HUES6 (cell line): ENCODE data around the gene CACNA1F.

Source experiments
- H3K27ac ChIP-seq: 2 replicates; pipeline ENCODE4 v1.7.0; 2013; ENCODE audit warnings: low read depth, mild to moderate bottlenecking, low read length, inconsistent platforms
- H3K27me3 ChIP-seq: 2 replicates; pipeline ENCODE4 v1.6.1; 2013; ENCODE audit warnings: low read length; ENCODE audit not compliant: control insufficient read depth, insufficient read depth
- H3K36me3 ChIP-seq: 2 replicates; pipeline ENCODE4 v1.6.1; 2013; ENCODE audit warnings: low read length; ENCODE audit not compliant: control insufficient read depth, insufficient read depth
- H3K4me1 ChIP-seq: 2 replicates; pipeline ENCODE4 v1.6.1; 2013; ENCODE audit warnings: low read length; ENCODE audit not compliant: control insufficient read depth, insufficient read depth
- H3K4me3 ChIP-seq: 2 replicates; pipeline ENCODE4 v1.5.1; 2013; ENCODE audit warnings: low read depth, low read length
- H3K9ac ChIP-seq: one replicate; pipeline ENCODE4 v1.6.1; 2013; ENCODE audit warnings: mild to moderate bottlenecking, low read length
- H3K9me3 ChIP-seq: 2 replicates; pipeline ENCODE4 v1.6.1; 2013; ENCODE audit warnings: low read depth, low read length; ENCODE audit not compliant: control insufficient read depth, insufficient read depth

CACNA1F gene

GRCh38 chrX:49188468-49189076 lies 44.6 kb downstream of the CACNA1F start:
- Histone ChIP-seq H3K9ac (no peak overlapping the region), H3K9me3 (peaks cover 13% of the 10 kb centered on the region; the same call in 1 of the 2 replicates), H3K27ac (no peak overlapping the region), H3K36me3 (peaks cover under 1% of the 10 kb centered on the region; the same call in 1 of the 2 replicates), H3K27me3 (no peaks in the 10 kb centered on the region), H3K4me1 (peaks cover 14% of the 10 kb centered on the region; the same call in 1 of the 2 replicates), H3K4me3 (no peak overlapping the region)

- Histone ChIP-seq H3K27me3 (no peaks in the 10 kb centered on the region), H3K27ac (no peak overlapping the region), H3K4me3 (peak overlapping the region; percentile 78), H3K4me1 (peaks cover 11% of the 10 kb centered on the region; the same call in 1 of the 2 replicates), H3K9ac (no peak overlapping the region), H3K36me3 (peaks cover 8% of the 10 kb centered on the region), H3K9me3 (peaks cover 7% of the 10 kb centered on the region; the same call in 1 of the 2 replicates)
These were observed 45.6 kb downstream of the CACNA1F start for GRCh38 chrX:49187526-49187925.

GRCh38 chrX:49187028-49187394 lies 46.1 kb downstream of the CACNA1F start:
- Histone ChIP-seq H3K4me3 (peak overlapping the region; percentile 78), H3K4me1 (peaks cover 11% of the 10 kb centered on the region; the same call in 1 of the 2 replicates), H3K9me3 (peaks cover 11% of the 10 kb centered on the region; the same call in 1 of the 2 replicates), H3K27ac (no peak overlapping the region), H3K36me3 (peaks cover 13% of the 10 kb centered on the region), H3K9ac (no peak overlapping the region), H3K27me3 (no peaks in the 10 kb centered on the region)

- Histone ChIP-seq H3K9ac (peak within 1 kb of the TSS; percentile 28), H3K27ac (no peak within 1 kb of the TSS), H3K9me3 (peaks cover 11% of the 10 kb centered on the region; the same call in 1 of the 2 replicates), H3K4me3 (peak within 1 kb of the TSS; percentile 78), H3K36me3 (peaks cover 14% of the 10 kb centered on the region), H3K27me3 (no peaks in the 10 kb centered on the region), H3K4me1 (peaks cover 11% of the 10 kb centered on the region; the same call in 1 of the 2 replicates)
These were observed 46.8 kb downstream of the CACNA1F start, which contains the start of gene PRICKLE3 for GRCh38 chrX:49186125-49187027. TSS of gene PRICKLE3 (minus strand) at chrX:49186373. CDS start at chrX:49186297, 76 bp downstream.

GRCh38 chrX:49184294-49185281 lies 48.6 kb downstream of the CACNA1F start:
- Histone ChIP-seq H3K4me1 (peaks cover 11% of the 10 kb centered on the region; the same call in 1 of the 2 replicates), H3K27ac (no peak overlapping the region; the same call in 1 of the 2 replicates), H3K4me3 (peak overlapping the region; percentile 78), H3K27me3 (no peaks in the 10 kb centered on the region), H3K9ac (no peak overlapping the region), H3K36me3 (peaks cover 26% of the 10 kb centered on the region), H3K9me3 (peaks cover 12% of the 10 kb centered on the region; the same call in 1 of the 2 replicates)

- Histone ChIP-seq H3K4me1 (peaks cover 11% of the 10 kb centered on the region; the same call in 1 of the 2 replicates), H3K9ac (no peak overlapping the region), H3K36me3 (peaks cover 34% of the 10 kb centered on the region), H3K4me3 (peak overlapping the region; percentile 34), H3K27me3 (no peaks in the 10 kb centered on the region), H3K9me3 (peaks cover 10% of the 10 kb centered on the region; the same call in 1 of the 2 replicates), H3K27ac (no peak overlapping the region)
These were observed 49.3 kb downstream of the CACNA1F start for GRCh38 chrX:49183701-49184281.

GRCh38 chrX:49179358-49179757 lies 53.8 kb downstream of the CACNA1F start:
- Histone ChIP-seq H3K9me3 (peaks cover 29% of the 10 kb centered on the region; the same call in 1 of the 2 replicates), H3K27me3 (no peaks in the 10 kb centered on the region), H3K4me3 (no peak overlapping the region), H3K27ac (no peak overlapping the region), H3K4me1 (peaks cover 5% of the 10 kb centered on the region; the same call in 1 of the 2 replicates), H3K36me3 (peaks cover 57% of the 10 kb centered on the region), H3K9ac (no peak overlapping the region)

- no peak overlapping the region for H3K27ac ChIP-seq
- peaks cover 56% of the 10 kb centered on the region for H3K36me3 ChIP-seq
- H3K9me3 ChIP-seq, result peaks cover 33% of the 10 kb centered on the region; the same call in 1 of the 2 replicates
- no peaks in the 10 kb centered on the region for H3K27me3 ChIP-seq
- H3K4me3 ChIP-seq, result no peak overlapping the region
- H3K9ac ChIP-seq, result no peak overlapping the region
- H3K4me1 ChIP-seq, result 0 out of 2 replicates have a peak, but pooled peaks cover 5% of the 10 kb centered on the region
These were observed 54.6 kb downstream of the CACNA1F start for GRCh38 chrX:49178537-49178936.

GRCh38 chrX:49177873-49178480 lies 55.2 kb downstream of the CACNA1F start:
- Histone ChIP-seq H3K36me3 (peaks cover 50% of the 10 kb centered on the region), H3K4me3 (no peak overlapping the region), H3K4me1 (0 out of 2 replicates have a peak, but pooled peaks cover 5% of the 10 kb centered on the region), H3K9me3 (peaks cover 36% of the 10 kb centered on the region; the same call in 1 of the 2 replicates), H3K9ac (no peak overlapping the region), H3K27me3 (peaks cover 5% of the 10 kb centered on the region; the same call in 1 of the 2 replicates), H3K27ac (no peak overlapping the region)
